GM21825 (cell line): ENCODE data around the gene CTRB1.
"Not testable (repeated sequence)": the region's sequence is repeated elsewhere in the genome, so short reads cannot be mapped to it uniquely, and the experiment has no call there.

Experiments
- ATAC-seq: cut with Tn5 transposase; IDR thresholded peaks from one replicate; pipeline ENCODE4 v1.9.1; 2021; ENCODE audit warnings: mild to moderate bottlenecking, moderate library complexity; ENCODE audit not compliant: unreplicated experiment

The CTRB1 gene

DNA sequence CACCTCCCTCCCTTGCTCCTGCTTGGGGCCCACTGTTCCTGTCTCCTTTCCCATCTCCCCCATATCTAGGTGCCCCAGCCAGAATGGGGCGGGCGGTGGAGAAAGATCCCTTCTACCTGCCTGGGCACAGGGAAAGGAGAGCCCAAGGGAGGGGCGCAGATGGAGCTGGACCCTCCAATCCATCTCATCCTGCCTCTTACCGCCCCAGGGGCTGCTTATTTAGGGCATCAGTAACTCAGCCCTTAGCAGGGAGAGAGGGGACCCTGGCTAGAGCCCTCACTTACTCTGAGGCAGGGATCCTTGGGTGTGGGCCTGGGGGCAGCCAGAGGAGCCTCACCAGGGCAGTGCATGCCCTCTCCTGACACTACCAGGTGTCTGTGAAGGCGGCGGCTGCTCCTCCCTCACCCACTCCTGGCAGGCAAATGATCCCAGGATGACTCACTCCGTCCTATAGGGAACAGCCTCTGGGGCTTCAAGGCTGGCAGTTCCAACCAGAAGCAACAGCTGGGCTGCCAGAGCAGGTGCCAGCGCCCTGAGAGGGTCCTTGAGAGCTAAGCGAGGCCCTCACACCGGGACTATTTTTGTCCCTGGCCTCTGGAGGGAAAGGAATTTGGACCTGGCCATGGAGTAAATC, 49.0 kb downstream of the CTRB1 start:
- ATAC-seq = no peak

DNA sequence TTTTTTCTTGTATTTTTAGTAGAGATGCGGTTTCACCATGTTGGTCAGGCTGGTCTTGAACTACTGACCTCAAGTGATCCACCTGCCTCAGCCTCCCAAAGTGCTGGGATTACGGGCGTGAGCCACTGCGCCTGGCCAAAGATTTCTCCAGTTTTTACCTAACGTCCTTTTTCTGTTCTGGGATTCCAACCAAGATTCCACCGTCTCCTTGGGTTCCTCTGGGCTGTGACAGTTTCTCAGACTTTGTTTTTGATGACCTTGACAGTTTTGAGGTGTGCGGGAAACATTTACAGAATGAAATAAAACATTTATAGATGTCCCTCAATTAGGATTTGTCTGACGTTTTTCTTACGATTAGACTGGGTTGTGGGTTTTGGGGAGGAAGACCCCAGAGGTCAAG, 50.6 kb downstream of the CTRB1 start:
- ATAC-seq = not testable (repeated sequence)

DNA sequence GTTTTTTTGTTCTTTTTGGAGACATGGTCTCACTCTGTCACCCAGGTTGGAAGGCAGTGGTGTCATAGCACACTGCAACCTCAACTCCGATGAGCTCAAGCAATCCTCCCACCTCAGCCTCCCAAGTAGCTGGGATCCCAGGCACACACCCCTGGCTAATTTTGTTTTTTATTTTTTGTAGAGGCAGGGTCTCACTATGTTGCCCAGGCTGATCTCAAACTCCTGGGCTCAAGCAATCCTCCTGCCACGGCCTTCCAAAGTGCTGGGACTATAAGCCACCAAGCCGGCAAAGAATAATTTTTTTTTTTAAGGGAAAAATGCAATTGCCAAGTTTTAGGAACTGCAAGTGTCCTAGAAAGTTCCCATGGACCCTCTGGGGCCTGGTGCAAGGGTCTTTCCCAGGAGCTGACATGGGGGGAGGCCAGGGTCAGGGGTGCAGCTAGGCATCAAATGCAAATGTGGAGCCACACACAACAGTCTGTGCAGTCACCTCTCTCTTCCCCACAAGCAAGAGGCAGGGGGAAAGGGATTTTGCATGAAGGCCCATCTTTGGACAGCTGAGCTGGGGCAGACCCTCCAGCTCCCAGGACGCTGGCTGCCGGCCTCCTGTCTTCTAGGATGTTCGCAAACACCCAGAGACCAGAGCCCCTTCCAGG, 52.8 kb downstream of the CTRB1 start:
- peak; percentile 13 for ATAC-seq

DNA sequence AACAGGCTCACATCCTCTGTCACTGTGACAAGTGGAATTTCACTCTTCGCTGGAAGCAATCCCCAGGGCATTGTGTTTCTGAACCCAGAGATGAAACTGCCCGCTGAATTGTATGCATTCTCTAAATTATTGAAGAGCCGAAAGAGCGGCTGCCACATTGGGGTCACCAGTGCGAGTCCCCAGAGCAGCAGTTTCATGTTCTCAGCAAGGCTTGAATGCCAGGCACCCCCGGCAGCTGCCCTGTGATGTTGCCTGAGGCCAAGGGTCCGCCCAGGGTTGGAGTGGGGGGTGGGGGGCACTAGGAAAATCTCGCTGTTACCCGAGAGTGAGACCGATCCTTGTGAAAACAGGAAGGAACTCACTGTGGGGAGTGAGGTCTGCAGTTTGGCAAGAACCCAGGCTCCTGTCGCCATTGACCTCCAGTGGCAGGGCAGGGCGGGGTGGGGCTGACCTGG, 53.3 kb downstream of the CTRB1 start:
- peak; percentile 55 for ATAC-seq

DNA sequence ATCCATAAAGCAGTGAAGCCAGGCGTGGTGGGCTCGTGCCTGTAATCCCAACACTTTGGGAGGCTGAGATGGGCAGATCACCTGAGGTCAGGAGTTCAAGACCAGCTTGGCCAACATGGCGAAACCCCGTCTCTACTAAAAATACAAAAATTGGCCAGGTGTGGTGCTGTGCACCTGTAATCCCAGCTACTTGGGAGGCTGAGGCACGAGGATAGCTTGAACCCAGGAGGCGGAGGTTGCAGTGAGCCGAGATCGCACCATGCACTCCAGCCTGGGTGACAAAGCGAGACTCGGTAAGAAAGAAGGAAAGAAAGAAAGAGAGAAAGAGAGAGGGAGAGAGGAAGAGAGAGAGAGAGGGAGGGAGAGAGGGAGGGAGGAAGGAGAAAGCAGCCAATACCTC, 53.8 kb downstream of the CTRB1 start:
- ATAC-seq = not testable (repeated sequence)

DNA sequence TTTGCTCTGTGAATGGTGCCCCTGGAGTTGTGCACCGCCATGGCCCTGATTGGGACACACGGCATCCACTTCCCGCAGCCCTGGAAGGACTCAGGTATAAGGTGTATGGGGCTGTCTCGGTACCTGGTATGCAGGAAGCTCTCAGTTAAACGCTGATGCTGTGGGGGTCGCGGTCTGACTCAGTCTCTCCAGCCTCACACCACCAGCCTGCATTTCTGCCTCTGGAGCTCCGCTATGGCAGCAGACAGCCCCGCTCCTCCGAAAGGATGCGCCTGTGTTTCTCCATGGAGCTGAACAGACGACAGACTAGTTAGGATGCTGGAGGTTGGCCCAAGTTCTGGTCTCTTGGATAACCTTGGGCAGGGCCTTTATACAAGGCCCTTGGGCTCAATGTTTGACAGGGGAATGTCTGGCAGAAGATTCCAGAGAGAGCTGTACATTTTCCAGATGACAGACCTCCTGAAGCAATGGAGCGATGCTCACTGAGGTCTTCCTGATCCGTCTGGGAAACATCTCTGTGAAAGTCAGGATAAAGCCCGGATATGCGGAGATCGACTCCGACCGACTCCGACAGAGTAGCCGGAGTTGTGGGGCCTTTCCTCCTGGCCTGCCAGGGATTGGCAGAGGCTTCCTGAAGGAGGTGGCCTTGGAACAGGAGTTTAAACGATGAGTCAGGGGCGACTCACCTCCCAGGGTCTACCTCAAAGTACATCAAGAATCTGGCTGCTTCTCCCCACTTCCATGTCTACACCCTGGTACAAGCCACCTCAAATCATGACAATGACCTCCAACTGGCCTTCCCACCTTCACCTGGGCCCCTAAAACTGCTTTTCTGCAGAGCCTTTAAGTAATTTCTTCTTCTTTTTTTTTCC, 54.5 kb downstream of the CTRB1 start:
- ATAC-seq = no peak
